SIG-M5 (cell line): ENCODE measurements around the gene NHEJ1.
"Not testable (repeated sequence)": the region's sequence is repeated elsewhere in the genome, so short reads cannot be mapped to it uniquely, and the experiment has no call there.

Experiments used
- DNase-seq: peaks from one replicate; lab custom pipeline; 2025; lab: John Stamatoyannopoulos, UW

NHEJ1 gene

GRCh38 chr2:219160186-219161017, at the start of gene NHEJ1:
Gene NHEJ1, minus strand, starts transcription at chr2:219160815. Its CDS starts 2,453 bp downstream, at chr2:219158362.
- DNase-seq = peak; percentile 32

GRCh38 chr2:219209236-219210195, 48.9 kb upstream of the NHEJ1 start:
- DNase-seq = no peak

- DNase-seq = no peak
Observed at GRCh38 chr2:219207884-219208740, 47.5 kb upstream of the NHEJ1 start.

GRCh38 chr2:219207134-219207883, 46.7 kb upstream of the NHEJ1 start:
- DNase-seq = no peak

- DNase-seq = peak; percentile 54
Observed at GRCh38 chr2:219206328-219207133, 45.9 kb upstream of the NHEJ1 start, which contains the start of gene ZFAND2B. Gene ZFAND2B, plus strand, starts transcription at chr2:219206782. Its CDS starts 206 bp downstream, at chr2:219206988.

- DNase-seq = no peak
Observed at GRCh38 chr2:219205981-219206327, 45.3 kb upstream of the NHEJ1 start.

- DNase-seq = no peak
Observed at GRCh38 chr2:219205165-219205538, 44.5 kb upstream of the NHEJ1 start.

GRCh38 chr2:219204425-219205164, 44.0 kb upstream of the NHEJ1 start:
- DNase-seq = no peak

- not testable (repeated sequence) for DNase-seq
Observed at GRCh38 chr2:219201331-219201730, 40.7 kb upstream of the NHEJ1 start.

- DNase-seq = not testable (repeated sequence)
Observed at GRCh38 chr2:219200502-219201326, 40.1 kb upstream of the NHEJ1 start.

GRCh38 chr2:219199470-219200211, 39.0 kb upstream of the NHEJ1 start:
- no peak for DNase-seq

GRCh38 chr2:219198974-219199373, 38.4 kb upstream of the NHEJ1 start:
- no peak for DNase-seq

GRCh38 chr2:219197388-219197787, 36.8 kb upstream of the NHEJ1 start:
- DNase-seq = no peak

- DNase-seq = no peak
Observed at GRCh38 chr2:219186754-219187456, 26.3 kb upstream of the NHEJ1 start.

- no peak for DNase-seq
Observed at GRCh38 chr2:219184121-219184520, 23.5 kb upstream of the NHEJ1 start.

- DNase-seq = no peak
Observed at GRCh38 chr2:219183151-219183772, 22.6 kb upstream of the NHEJ1 start.
